GM18873 (cell line): ENCODE data around the gene SLC5A9.
"Not testable (repeated sequence)": the region's sequence is repeated elsewhere in the genome, so short reads cannot be mapped to it uniquely, and the experiment has no call there.

ENCODE experiments used
- ATAC-seq: cut with Tn5 transposase; IDR thresholded peaks from one replicate; pipeline ENCODE4 v1.9.1; 2021; ENCODE audit warnings: mild to moderate bottlenecking, moderate library complexity, moderate number of reproducible peaks; ENCODE audit not compliant: unreplicated experiment, low FRiP score

SLC5A9 gene

DNA sequence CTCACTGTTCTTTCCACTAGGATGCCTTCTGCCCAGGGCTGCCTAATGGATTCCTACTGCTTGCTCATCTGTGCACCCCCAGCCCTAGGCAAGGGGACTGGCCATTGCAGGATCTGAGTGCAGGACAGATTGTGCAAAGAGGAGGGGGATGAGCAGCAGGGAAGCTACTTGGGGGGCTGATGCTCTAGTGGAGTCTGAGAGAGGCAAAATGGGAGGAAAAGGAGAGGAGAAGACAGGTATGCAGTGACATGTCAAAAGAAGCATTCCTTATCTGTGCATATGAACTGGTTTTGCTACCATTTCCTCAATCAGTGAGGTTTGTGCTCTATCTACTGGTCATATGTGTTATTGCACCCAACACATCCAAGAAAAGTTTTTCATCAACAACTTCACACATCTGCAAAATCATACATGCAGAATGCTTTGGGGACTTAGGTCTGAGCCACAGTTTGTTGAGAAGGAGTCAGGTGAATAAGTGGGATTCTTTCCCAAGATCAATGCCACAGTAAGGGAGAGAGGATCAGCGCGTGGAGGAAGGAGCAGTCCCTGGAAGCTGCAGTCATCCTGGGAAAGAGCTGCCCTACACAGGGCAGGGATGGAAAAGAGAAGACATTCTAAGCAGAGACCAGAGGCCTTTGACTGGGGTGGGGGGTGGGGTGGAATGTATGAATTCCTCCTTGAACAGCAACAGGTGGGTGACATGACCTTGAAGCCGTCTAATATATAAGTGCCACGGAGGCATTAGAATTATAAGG, 14.4 kb downstream of the SLC5A9 start:
- ATAC-seq = no peak

DNA sequence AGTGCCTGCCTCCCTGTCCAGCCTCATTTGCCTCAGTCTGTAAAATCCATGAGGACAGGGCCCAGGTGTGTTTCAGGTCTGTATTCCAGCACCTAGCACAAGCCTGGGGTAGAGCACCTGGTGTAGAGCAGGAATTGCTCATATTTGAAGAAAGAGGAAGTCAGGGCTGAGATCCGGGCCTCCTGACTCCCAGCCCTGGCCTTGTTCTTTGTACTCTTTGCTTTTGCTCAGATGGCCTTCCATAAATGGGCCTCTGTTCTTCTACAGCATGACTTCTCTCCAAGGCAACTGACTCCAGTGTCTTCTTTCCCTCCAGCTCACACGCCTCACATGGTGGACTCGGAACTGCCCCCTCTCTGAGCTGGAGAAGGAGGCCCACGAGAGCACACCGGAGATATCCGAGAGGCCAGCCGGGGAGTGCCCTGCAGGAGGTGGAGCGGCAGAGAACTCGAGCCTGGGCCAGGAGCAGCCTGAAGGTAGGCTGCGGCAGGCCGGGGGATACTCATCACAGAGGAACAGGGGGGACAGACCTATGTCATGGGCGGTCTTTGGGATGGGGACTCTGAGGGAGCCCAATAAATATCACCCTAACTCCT, 19.7 kb downstream of the SLC5A9 start:
- no peak for ATAC-seq

- ATAC-seq = no peak
Measured at GRCh38 chr1:48245106-48245505, 22.6 kb downstream of the SLC5A9 start.

DNA sequence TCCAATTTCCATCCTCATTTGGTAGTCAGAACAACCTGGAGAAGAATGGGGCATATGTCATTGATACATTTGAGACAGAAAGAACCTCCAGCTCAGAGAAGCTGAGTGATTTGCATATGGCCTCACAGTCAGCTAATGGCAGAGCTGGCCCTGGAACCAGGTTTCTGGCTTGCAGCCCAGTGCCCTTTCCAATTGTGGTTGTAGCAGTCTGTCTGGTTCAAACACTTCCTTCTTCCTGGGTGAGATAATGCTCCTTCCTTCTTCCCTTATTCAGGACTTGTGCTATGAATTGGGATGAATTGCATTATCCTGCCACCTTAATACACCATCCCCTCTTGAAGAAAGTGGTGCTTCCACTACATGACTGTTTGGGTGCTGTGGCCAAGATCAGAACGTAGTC, 24.2 kb downstream of the SLC5A9 start:
- no peak for ATAC-seq

DNA sequence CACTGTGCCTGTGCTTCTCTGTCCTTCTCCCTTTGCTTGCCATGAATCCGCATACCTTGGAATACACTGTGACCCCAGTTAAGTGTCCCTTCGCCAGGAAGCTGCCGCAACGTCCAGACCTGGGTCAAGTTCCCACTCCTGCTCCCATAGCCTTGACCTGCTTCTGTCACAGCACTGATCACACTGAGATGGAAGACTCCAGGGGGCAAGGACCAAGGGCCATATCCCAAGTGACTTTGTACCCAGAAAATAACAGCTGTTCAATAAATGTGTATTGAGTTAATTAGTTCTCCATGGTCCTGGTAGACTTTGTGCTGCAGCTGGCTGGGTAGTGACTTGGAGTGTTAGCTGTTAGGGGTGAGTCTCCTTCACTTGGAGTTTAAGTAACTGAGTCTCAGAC, 25.8 kb downstream of the SLC5A9 start:
- ATAC-seq = no peak

GRCh38 chr1:48249868-48250267, 27.4 kb downstream of the SLC5A9 start:
- ATAC-seq = no peak

DNA sequence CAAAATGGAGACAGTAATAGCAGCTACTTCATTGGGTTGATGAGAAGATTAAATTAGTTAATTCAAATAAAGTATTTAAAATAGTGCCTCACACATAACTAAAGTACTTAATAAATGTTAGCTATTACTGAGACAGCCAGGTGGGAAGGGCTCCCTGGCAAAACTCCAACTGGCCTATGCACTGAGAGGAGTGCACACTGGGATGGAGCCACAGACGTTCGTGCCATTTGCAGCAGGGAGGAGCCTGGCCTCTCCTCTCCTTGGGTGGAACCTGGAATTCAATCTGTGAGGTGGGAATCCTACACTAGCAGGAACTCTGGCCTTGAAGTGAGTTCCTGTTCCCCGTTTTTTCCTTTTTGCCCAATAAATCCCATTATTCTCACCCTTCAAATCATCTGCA, 28.1 kb downstream of the SLC5A9 start:
- no peak for ATAC-seq

DNA sequence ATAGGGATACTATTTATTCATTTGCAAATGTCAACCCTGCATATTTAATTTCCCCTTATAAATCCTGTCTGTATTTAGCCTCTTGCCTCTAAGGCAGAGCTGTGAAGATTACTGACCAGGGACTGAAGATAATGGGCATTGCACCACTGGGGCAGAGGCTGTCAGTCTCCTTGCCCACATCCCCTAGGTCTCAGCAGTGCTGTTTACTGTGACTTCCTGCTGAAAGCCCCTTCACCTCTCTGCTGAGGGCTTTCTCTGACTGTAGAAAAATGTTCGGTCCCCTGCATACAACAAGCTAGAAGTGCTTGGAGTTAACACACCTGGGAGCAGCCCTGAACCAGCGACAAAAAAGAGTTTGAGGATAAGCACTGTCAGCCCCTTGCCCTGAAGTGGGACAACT, 28.8 kb downstream of the SLC5A9 start:
- no peak for ATAC-seq

GRCh38 chr1:48251821-48252220, 29.3 kb downstream of the SLC5A9 start:
- no peak for ATAC-seq

DNA sequence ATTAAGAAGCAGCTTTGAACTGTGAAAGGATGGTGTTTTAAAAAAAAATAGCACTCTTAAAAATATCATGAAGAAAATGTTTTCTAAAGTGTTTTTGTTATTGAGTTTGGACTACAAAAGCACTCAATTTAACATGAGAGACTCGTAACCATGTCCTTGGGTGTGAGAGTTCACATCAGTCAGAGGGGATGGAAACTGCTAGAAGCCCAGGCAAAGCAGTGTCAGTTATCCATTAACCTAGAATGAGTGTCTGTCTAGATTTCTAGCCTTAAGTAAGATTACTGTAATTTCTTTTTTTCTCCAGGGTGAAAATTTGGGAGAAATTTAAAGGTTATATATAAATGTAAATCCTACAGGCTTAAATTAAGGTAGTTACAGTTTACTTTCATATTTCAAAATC, 31.7 kb downstream of the SLC5A9 start:
- no peak for ATAC-seq

DNA sequence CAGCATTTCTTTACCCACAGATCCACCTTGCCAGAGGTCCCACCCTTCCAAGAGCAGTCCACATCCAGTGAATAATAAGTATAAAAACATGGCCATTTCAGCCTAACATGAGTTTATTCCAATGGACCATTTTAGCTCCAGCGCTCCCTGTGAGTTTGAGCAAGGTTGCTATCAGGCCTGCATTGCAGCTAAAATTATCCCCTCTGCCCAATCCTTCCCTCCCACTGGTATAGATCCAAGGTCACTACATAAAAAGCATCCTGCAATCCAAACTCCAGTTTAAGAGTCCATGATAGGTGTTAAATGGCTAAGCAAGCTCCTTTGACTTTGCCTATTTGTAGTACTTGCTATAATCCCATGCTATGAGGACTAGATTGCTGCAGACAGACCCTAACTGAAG, 35.6 kb downstream of the SLC5A9 start:
- no peak for ATAC-seq

DNA sequence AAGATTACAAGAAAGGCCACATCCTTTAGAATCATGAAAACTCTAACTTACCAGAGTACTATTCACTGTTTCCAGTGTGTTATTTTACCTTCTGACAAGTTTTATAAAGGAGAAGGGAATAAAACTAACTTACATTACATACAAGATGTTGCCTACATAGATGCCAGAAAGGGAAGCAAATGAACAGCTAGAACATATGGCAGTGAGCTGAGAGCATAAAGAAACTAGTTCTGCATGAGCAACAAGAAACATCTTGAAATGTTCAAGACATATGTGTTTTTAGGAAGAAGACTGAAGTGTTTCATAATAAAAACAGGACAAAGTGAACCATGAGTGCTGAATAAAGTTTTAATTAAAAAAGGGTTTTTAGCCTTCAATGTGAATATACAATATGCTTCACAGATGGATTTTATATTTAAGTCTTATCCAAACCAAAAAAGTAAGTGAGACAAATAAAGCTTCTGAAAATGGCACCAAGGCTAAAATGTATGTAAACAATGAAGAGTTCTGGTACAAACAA, 39.4 kb downstream of the SLC5A9 start:
- ATAC-seq = no peak

DNA sequence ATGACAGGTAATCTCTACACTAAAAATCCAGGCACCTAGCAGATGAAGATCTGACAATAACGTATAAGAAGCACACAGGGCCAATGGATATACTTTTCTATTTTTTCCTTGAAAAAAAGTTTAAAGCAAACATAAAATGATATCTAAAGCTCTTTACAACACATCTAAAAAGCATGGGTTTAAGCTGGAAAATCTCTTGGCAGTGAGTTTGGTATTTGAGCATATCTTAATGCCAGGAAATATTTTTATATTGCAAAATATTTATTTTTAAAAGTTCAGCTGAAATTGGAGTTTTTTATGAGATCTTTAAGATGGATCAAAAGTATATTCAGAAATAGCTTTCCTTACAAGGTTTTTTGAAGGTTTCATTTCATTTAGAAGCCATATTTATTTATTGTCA, 40.5 kb downstream of the SLC5A9 start:
- ATAC-seq = no peak

DNA sequence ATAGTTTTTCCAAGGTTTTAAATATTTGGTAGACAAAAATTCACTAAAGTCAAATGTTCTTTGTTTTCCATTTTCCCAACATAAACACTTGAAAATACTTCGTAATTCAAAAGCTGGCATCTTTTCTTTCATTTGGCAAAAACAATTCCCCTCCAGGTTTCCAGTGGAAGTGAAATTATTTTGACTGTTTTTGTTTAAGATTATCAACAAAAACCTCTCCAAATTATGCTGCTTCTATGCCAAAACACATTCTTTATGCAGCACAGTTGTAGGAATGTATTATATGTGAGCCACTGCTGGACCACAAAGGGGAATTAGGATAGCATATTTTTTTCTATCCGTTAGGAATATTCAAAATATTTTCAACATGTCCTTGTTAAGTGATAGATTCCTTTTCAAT, 44.1 kb downstream of the SLC5A9 start:
- ATAC-seq = no peak

GRCh38 chr1:48277437-48277836, 54.9 kb downstream of the SLC5A9 start:
- ATAC-seq = not testable (repeated sequence)

DNA sequence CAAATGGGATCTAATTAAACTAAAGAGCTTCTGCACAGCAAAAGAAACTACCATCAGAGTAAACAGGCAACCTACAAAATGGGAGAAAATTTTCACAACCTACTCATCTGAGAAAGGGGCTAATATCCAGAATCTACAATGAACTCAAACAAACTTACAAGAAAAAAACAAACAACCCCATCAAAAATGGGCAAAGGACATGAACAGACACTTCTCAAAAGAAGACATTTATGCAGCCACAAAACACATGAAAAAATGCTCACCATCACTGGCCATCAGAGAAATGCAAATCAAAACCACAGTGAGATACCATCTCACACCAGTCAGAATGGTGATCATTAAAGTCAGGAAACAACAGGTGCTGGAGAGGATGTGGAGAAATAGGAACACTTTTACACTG, 59.8 kb downstream of the SLC5A9 start:
- not testable (repeated sequence) for ATAC-seq

GRCh38 chr1:48284696-48285420, 62.3 kb downstream of the SLC5A9 start:
- ATAC-seq = not testable (repeated sequence)

DNA sequence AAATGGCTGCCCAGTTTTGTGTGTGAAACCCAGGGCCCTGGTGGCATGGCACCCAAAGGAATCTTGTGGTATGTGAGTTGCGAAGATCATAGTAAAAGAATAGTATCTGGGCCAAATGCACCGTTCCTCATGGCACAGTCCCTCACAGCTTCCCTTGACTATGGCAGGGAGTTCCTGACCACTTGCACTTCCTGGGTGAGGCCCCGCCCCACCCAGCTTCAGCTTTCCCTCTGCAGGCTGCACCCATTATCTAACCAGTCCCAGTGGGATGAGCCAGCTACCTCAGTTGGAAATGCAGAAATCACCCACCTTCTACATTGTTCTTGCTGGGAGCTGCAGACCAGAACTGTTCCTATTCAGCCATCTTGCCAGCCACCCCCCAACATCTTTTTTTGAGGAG, 63.0 kb downstream of the SLC5A9 start:
- ATAC-seq = no peak

DNA sequence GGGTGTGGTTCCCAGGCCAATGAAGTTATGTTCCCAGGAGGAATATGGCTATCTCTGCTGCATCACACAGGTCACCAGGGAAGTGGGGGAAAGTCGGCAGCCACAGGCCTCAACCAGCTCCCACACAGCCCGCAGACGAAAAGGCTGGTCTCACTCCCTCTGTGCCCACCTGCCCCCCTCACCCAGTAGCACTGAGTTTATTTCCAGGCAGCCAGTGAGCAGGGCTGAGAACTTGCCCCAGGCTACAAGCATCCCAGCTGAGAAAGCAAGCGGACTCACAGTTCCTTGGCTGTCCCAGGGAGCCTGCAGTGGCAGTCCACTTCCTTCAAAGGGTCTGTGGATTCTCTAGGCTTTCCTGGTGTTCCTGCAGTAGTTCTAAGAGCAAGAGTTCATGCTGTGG, 68.9 kb downstream of the SLC5A9 start:
- no peak for ATAC-seq

DNA sequence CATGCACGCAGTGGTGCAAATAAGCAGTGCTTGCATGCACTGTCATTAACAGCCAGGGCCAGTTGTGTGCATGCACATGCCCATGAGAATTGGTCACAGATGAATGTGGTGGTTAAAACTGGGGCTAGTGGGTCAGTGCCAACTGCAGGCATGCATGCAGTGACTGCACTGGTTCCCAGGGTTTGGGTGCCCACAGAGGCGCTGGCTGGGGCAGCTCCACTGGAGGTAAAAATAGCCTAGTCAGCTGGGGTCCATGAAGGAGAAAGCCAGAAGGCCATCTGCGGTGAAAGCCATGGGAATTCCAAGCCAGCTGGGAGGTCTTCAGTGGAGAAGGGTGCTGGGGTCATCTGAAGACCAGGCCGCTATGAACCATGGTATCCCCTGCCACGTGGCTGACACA, 70.2 kb downstream of the SLC5A9 start:
- no peak for ATAC-seq

GRCh38 chr1:48294094-48294493, 71.6 kb downstream of the SLC5A9 start:
- not testable (repeated sequence) for ATAC-seq
